ENCODE data around the gene SMURF1. TPM values are rescaled to one million over a fixed set of nuclear protein-coding genes. Genes with fewer than 3 reads are reported as not detected.

Gene SMURF1
- total RNA-seq, 2 experiments from 2014 or later: 30.0 to 32.4 TPM

DNA sequence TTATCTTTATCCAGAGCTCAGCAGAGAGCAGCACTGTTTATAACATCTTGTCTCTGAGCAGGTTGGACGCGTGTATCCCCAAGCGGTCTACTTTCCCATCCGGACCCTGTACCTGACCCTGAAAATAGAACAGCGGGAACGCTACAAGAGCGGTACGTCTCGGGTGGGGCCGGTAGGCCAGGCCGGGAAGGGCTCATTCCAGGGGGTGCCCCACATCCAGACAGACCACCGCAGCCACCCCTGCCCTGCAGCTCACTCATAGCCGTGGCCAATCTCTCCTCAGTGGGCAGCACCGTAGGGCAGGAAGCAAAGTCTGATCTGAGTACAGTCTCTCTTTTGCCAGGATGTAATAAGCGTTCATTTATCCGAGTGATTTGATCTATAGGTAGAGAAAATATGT lies 151.8 kb downstream of the SMURF1 start:
- Histone ChIP-seq H3K36me3 (ENCODE audit: insufficient read depth, low read length) (peaks cover 97% of the 10 kb centered on the region), H3K27me3 (ENCODE audit: control insufficient read depth in 1 of 2, insufficient read depth in 2 of 2, low read length in 2 of 2) (no peaks in the 10 kb centered on the region), H3K4me3 (ENCODE audit: low read length) (no peak overlapping the region), H3K9me3 (ENCODE audit: control insufficient read depth in 1 of 2, insufficient read depth in 1 of 2, low read length in 2 of 2) (no peaks in the 10 kb centered on the region), H3K4me1 (ENCODE audit: insufficient read depth, low read length) (no peaks in the 10 kb centered on the region), H3K27ac (ENCODE audit: low read depth in 1 of 2, low read length in 2 of 2) (no peak overlapping the region)
- Mint-ChIP-seq H3K36me3 (ENCODE audit: low read depth) (peaks cover 92% of the 10 kb centered on the region), H3K27me3 (no peaks in the 10 kb centered on the region), H3K9me3 (no peaks in the 10 kb centered on the region), H3K4me1 (ENCODE audit: low read depth) (peaks cover 14% of the 10 kb centered on the region), H3K27ac (no peak overlapping the region), H3K4me3 (no peak overlapping the region)
- ATAC-seq (ENCODE audit: poor library complexity) (no peak), DNase-seq (no peak)
- CTCF ChIA-PET: no interaction called here
- intact Hi-C loops (cut with DNase I, micrococcal nuclease): no loop called here
- TF ChIP-seq, protein P1, sequence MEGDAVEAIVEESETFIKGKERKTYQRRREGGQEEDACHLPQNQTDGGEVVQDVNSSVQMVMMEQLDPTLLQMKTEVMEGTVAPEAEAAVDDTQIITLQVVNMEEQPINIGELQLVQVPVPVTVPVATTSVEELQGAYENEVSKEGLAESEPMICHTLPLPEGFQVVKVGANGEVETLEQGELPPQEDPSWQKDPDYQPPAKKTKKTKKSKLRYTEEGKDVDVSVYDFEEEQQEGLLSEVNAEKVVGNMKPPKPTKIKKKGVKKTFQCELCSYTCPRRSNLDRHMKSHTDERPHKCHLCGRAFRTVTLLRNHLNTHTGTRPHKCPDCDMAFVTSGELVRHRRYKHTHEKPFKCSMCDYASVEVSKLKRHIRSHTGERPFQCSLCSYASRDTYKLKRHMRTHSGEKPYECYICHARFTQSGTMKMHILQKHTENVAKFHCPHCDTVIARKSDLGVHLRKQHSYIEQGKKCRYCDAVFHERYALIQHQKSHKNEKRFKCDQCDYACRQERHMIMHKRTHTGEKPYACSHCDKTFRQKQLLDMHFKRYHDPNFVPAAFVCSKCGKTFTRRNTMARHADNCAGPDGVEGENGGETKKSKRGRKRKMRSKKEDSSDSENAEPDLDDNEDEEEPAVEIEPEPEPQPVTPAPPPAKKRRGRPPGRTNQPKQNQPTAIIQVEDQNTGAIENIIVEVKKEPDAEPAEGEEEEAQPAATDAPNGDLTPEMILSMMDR (IDR thresholded peaks at IDR 0.05): no peak
- POLR2A ChIA-PET: interaction anchor here (0.6 kb wide), 1 partner anchor 29 kb away, joined by 3 read pairs; no protein-coding TSS in a partner anchor

DNA sequence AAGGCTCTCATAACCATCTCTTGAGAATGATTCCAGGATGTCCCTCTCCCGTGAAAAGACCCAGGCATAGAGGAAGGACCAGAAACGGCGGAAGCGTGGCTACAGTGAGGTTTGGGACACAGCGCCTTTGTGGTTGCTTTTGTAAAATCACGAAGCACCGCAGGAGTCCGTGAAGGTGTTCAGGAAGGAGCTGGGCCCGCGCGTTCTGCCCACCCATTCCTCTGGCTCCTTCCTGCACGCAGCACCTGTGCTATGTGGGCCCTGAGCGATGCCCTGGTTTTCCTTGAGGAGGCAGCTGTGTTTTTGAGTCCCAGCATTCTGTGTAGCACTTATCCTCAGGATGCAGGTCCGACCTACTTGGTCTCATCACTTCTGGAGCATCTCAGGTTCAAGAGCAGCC lies 152.8 kb downstream of the SMURF1 start:
- H3K27me3 Mint-ChIP-seq: no peaks in the 10 kb centered on the region
- peaks cover 15% of the 10 kb centered on the region for H3K4me1 Mint-ChIP-seq (ENCODE audit: low read depth)
- no peak overlapping the region for H3K4me3 Mint-ChIP-seq
- CTCF ChIA-PET: interaction anchor here (0.6 kb wide), 1 partner anchor 723 kb away, joined by 4 read pairs; no protein-coding TSS in a partner anchor
- POLR2A ChIA-PET: no interaction called here
- TF ChIP-seq, protein P1 (IDR thresholded peaks at IDR 0.05): no peak
- Histone ChIP-seq H3K4me1 (ENCODE audit: insufficient read depth, low read length) (no peaks in the 10 kb centered on the region), H3K27ac (ENCODE audit: low read depth in 1 of 2, low read length in 2 of 2) (no peak overlapping the region), H3K9me3 (ENCODE audit: control insufficient read depth in 1 of 2, insufficient read depth in 1 of 2, low read length in 2 of 2) (no peaks in the 10 kb centered on the region), H3K27me3 (ENCODE audit: control insufficient read depth in 1 of 2, insufficient read depth in 2 of 2, low read length in 2 of 2) (no peaks in the 10 kb centered on the region), H3K36me3 (ENCODE audit: insufficient read depth, low read length) (peaks cover 98% of the 10 kb centered on the region), H3K4me3 (ENCODE audit: low read length) (no peak overlapping the region)
- ATAC-seq (ENCODE audit: poor library complexity) (no peak), DNase-seq (no peak)
- intact Hi-C loops (cut with DNase I, micrococcal nuclease): no loop called here
- H3K36me3 Mint-ChIP-seq (ENCODE audit: low read depth): peaks cover 94% of the 10 kb centered on the region
- no peak overlapping the region for H3K27ac Mint-ChIP-seq
- no peaks in the 10 kb centered on the region for H3K9me3 Mint-ChIP-seq

DNA sequence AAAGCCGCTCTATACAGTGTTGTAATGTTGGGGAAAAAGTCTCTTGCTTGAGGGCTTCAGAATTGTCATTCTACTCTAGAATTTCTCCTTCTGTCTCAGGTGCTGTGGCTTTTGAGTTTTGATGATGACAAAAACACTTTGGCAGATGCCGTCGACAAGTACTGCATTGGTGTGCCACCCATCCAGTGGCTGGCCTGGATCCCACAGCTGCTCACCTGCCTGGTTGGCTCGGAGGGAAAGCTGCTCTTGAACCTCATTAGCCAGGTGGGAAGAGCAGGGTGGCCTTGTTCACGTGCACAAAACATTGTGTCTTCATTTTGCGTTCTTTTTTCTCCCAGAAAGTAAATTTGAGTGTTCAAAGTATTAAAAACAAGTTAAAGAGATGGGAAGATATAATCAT lies 153.6 kb downstream of the SMURF1 start:
- no peak overlapping the region for H3K27ac ChIP-seq (ENCODE audit: low read depth in 1 of 2, low read length in 2 of 2)

More for the DNA sequence above, 153.6 kb downstream of the SMURF1 start:
- ChIA-PET POLR2A (no interaction called here), CTCF (no interaction called here)
- peaks cover 15% of the 10 kb centered on the region for H3K4me1 Mint-ChIP-seq (ENCODE audit: low read depth)
- H3K27me3 Mint-ChIP-seq: no peaks in the 10 kb centered on the region
- intact Hi-C loops (cut with DNase I, micrococcal nuclease): no loop called here
- H3K4me3 Mint-ChIP-seq: no peak overlapping the region
- no peaks in the 10 kb centered on the region for H3K9me3 ChIP-seq (ENCODE audit: control insufficient read depth in 1 of 2, insufficient read depth in 1 of 2, low read length in 2 of 2)
- TF ChIP-seq, protein P1 (IDR thresholded peaks at IDR 0.05): no peak
- H3K9me3 Mint-ChIP-seq: peaks cover 2% of the 10 kb centered on the region
- H3K36me3 ChIP-seq (ENCODE audit: insufficient read depth, low read length): peaks cover 98% of the 10 kb centered on the region
- DNase-seq (no peak), ATAC-seq (ENCODE audit: poor library complexity) (no peak)
- no peaks in the 10 kb centered on the region for H3K4me1 ChIP-seq (ENCODE audit: insufficient read depth, low read length)
- no peaks in the 10 kb centered on the region for H3K27me3 ChIP-seq (ENCODE audit: control insufficient read depth in 1 of 2, insufficient read depth in 2 of 2, low read length in 2 of 2)
- H3K4me3 ChIP-seq (ENCODE audit: low read length): no peak overlapping the region
- no peak overlapping the region for H3K27ac Mint-ChIP-seq
- peaks cover 94% of the 10 kb centered on the region for H3K36me3 Mint-ChIP-seq (ENCODE audit: low read depth)

Measured in CD4-positive, alpha-beta T cell (primary cell).